ENCODE data around the gene ISL1. TPM values are rescaled to one million over a fixed set of nuclear protein-coding genes. Genes with fewer than 3 reads are reported as not detected.

The ISL1 gene
- total RNA-seq, 1 experiment from 2014 or later = 1.2 TPM

- intact Hi-C loops (cut with micrococcal nuclease) = loop anchor here (1.0 kb wide), 1 partner anchor 384 kb away; no protein-coding TSS in a partner anchor
- H3K4me1 Mint-ChIP-seq (ENCODE audit: insufficient read depth, unreplicated experiment) = peaks cover 14% of the 10 kb centered on the region
- BruUV-seq (replicated peaks) = no TSS peak
- TF ChIP-seq CTCF (IDR thresholded peaks at IDR 0.05; ENCODE audit: unreplicated experiment) = no peak
- H3K4me3 Mint-ChIP-seq (ENCODE audit: unreplicated experiment) = no peak overlapping the region
- H3K9me3 Mint-ChIP-seq (ENCODE audit: unreplicated experiment) = peaks cover 16% of the 10 kb centered on the region
- ChIA-PET POLR2A (interaction anchor here (1.2 kb wide), 1 partner anchor 382 kb away, joined by 3 read pairs; no protein-coding TSS in a partner anchor), CTCF (interaction anchor here (1.0 to 3.0 kb wide), 3 partner anchors 32 to 384 kb away, joined by 3 to 12 read pairs (median 9); no protein-coding TSS in a partner anchor)
- H3K36me3 Mint-ChIP-seq (ENCODE audit: insufficient read depth, unreplicated experiment) = no peaks in the 10 kb centered on the region
- no peak for DNase-seq (ENCODE audit: unreplicated experiment)
- H3K27ac Mint-ChIP-seq (ENCODE audit: low read depth, unreplicated experiment) = no peak overlapping the region
- peaks cover 11% of the 10 kb centered on the region for H3K27me3 Mint-ChIP-seq (ENCODE audit: insufficient read depth, unreplicated experiment)
Observed at GRCh38 chr5:51347157-51347556, 36.1 kb upstream of the ISL1 start.

- H3K4me1 Mint-ChIP-seq (ENCODE audit: insufficient read depth, unreplicated experiment) = peaks cover 14% of the 10 kb centered on the region
- TF ChIP-seq CTCF (IDR thresholded peaks at IDR 0.05; ENCODE audit: unreplicated experiment) = peak; percentile 21
- peaks cover 16% of the 10 kb centered on the region for H3K9me3 Mint-ChIP-seq (ENCODE audit: unreplicated experiment)
- H3K36me3 Mint-ChIP-seq (ENCODE audit: insufficient read depth, unreplicated experiment) = no peaks in the 10 kb centered on the region
- no TSS peak for BruUV-seq (replicated peaks)
- H3K27ac Mint-ChIP-seq (ENCODE audit: low read depth, unreplicated experiment) = no peak overlapping the region
- no peak overlapping the region for H3K4me3 Mint-ChIP-seq (ENCODE audit: unreplicated experiment)
- intact Hi-C loops (cut with micrococcal nuclease) = loop anchor here (1.0 kb wide), 1 partner anchor 384 kb away; no protein-coding TSS in a partner anchor
- ChIA-PET POLR2A (interaction anchor here (1.2 kb wide), 1 partner anchor 383 kb away, joined by 3 read pairs; no protein-coding TSS in a partner anchor), CTCF (interaction anchor here (0.6 to 3.0 kb wide), 8 partner anchors 32 to 660 kb away, joined by 3 to 12 read pairs (median 5); no protein-coding TSS in a partner anchor)
- peaks cover 11% of the 10 kb centered on the region for H3K27me3 Mint-ChIP-seq (ENCODE audit: insufficient read depth, unreplicated experiment)
- peak; percentile 11 for DNase-seq (ENCODE audit: unreplicated experiment)
Observed at GRCh38 chr5:51347704-51348103, 35.5 kb upstream of the ISL1 start.

GRCh38 chr5:51371052-51371451 lies 12.2 kb upstream of the ISL1 start:
- Mint-ChIP-seq H3K4me1 (ENCODE audit: insufficient read depth, unreplicated experiment) (no peaks in the 10 kb centered on the region), H3K27me3 (ENCODE audit: insufficient read depth, unreplicated experiment) (no peaks in the 10 kb centered on the region), H3K4me3 (ENCODE audit: unreplicated experiment) (no peak overlapping the region), H3K36me3 (ENCODE audit: insufficient read depth, unreplicated experiment) (no peaks in the 10 kb centered on the region), H3K9me3 (ENCODE audit: unreplicated experiment) (no peaks in the 10 kb centered on the region), H3K27ac (ENCODE audit: low read depth, unreplicated experiment) (no peak overlapping the region)
- no TSS peak for BruUV-seq (replicated peaks)
- no peak for DNase-seq (ENCODE audit: unreplicated experiment)
- intact Hi-C loops (cut with micrococcal nuclease) = no loop called here
- no peak for TF ChIP-seq CTCF (IDR thresholded peaks at IDR 0.05; ENCODE audit: unreplicated experiment)
- ChIA-PET POLR2A (no interaction called here), CTCF (interaction anchor here (0.6 to 1.1 kb wide), 3 partner anchors 22 to 408 kb away, joined by 3 to 4 read pairs (median 3); no protein-coding TSS in a partner anchor)

- H3K9me3 Mint-ChIP-seq (ENCODE audit: unreplicated experiment) = no peaks in the 10 kb centered on the region
- POLR2A ChIA-PET = interaction anchor here (0.7 kb wide), 1 partner anchor 11 kb away, joined by 3 read pairs; no protein-coding TSS in a partner anchor
Observed at GRCh38 chr5:51373880-51374523, 9.2 kb upstream of the ISL1 start.

More at GRCh38 chr5:51373880-51374523, 9.2 kb upstream of the ISL1 start:
- intact Hi-C loops (cut with micrococcal nuclease) = no loop called here
- Mint-ChIP-seq H3K4me3 (ENCODE audit: unreplicated experiment) (no peak overlapping the region), H3K4me1 (ENCODE audit: insufficient read depth, unreplicated experiment) (no peaks in the 10 kb centered on the region), H3K27me3 (ENCODE audit: insufficient read depth, unreplicated experiment) (no peaks in the 10 kb centered on the region), H3K27ac (ENCODE audit: low read depth, unreplicated experiment) (no peak overlapping the region), H3K36me3 (ENCODE audit: insufficient read depth, unreplicated experiment) (no peaks in the 10 kb centered on the region)
- DNase-seq (ENCODE audit: unreplicated experiment) = no peak
- BruUV-seq (replicated peaks) = no TSS peak
- no peak for TF ChIP-seq CTCF (IDR thresholded peaks at IDR 0.05; ENCODE audit: unreplicated experiment)
- CTCF ChIA-PET = interaction anchor here (0.7 to 1.1 kb wide), 2 partner anchors 8 to 691 kb away, joined by 3 read pairs; no protein-coding TSS in a partner anchor
